Aorta (tissue), 5 donors: ENCODE data around the gene IGDCC3. TPM values are rescaled to one million over a fixed set of nuclear protein-coding genes. Genes with fewer than 3 reads are reported as not detected.
A peak's percentile ranks its signal among the peaks of the same experiment; 100 is the strongest.

Experiments
- ATAC-seq: fragments of 200-7000 bp; cut with Tn5 transposase; one replicate; pipeline ENCODE4 v1.9.1; 2022; ENCODE audit warnings: moderate library complexity; ENCODE audit not compliant: low FRiP score
- DNase-seq, 2 donors: peaks; one replicate each; pipeline ENCODE4 v3.0.0-alpha.2; 2020
- H3K27ac ChIP-seq, 2 donors: one replicate each; pipeline ENCODE4 v1.5.1; 2013; ENCODE audit warnings: low read length in 2 of 2, mild to moderate bottlenecking in 2 of 2, moderate library complexity in 2 of 2, control low read depth in 1 of 2, inconsistent platforms in 1 of 2, low read depth in 1 of 2
- H3K27me3 ChIP-seq, 2 donors: one replicate each; pipeline ENCODE4 v1.6.1; 2013; ENCODE audit warnings: control low read depth in 1 of 2, low read length in 1 of 2, mild to moderate bottlenecking in 1 of 2, moderate library complexity in 1 of 2; ENCODE audit not compliant: insufficient read depth in 2 of 2, control insufficient read depth in 1 of 2
- H3K36me3 ChIP-seq, 2 donors: one replicate each; pipeline ENCODE4 v1.6.1; 2013; ENCODE audit warnings: control low read depth in 1 of 2, low read length in 1 of 2, mild to moderate bottlenecking in 1 of 2; ENCODE audit not compliant: insufficient read depth in 2 of 2, control insufficient read depth in 1 of 2
- H3K4me1 ChIP-seq, 2 donors: one replicate each; pipeline ENCODE4 v1.6.1; 2013; ENCODE audit warnings: low read length in 2 of 2, control low read depth in 1 of 2, mild to moderate bottlenecking in 1 of 2, moderate library complexity in 1 of 2; ENCODE audit not compliant: insufficient read depth in 2 of 2, control insufficient read depth in 1 of 2
- H3K4me3 ChIP-seq, 2 donors: one replicate each; pipeline ENCODE4 v1.5.1; 2013; ENCODE audit warnings: low read length in 2 of 2, control low read depth in 1 of 2, mild to moderate bottlenecking in 1 of 2
- H3K9me3 ChIP-seq: one replicate; pipeline ENCODE4 v1.6.1; 2013; ENCODE audit warnings: mild to moderate bottlenecking, low read length; ENCODE audit not compliant: control insufficient read depth
- WGBS, 2 donors: extraction: QIAGEN DNeasy Blood & Tissue Kit; methylation state at CpG; one replicate each; pipeline ENCODE4 v1.1.7; 2013; 5-methylcytosine and 5-hydroxymethylcytosine counted together
- intact Hi-C, 2 donors: fragments of 100-400 bp; cut with DNase I; formaldehyde crosslinking; loops; one replicate each; pipeline versions ENCODE4 v1.14.2 to v1.15.0; 2022
- polyA plus RNA-seq, 2 donors: library from polyadenylated mRNA; stranded (reverse); fragments of 200-250 nt; gene quantifications; one replicate each; pipeline ENCODE4 v1.2.3, GENCODE V29; 2013
- total RNA-seq, 2 donors: library from RNA; stranded (reverse); fragmentation: NEBNext Ultra II Directional; extraction: Animal tissue kit (Norgen Biotek cat#: 25700); gene quantifications; one replicate each; pipeline ENCODE4 v1.2.1, GENCODE V29; 2021
- donor health status: healthy with polysubstance abuse.
- donor health status: Bipolar disorder and iron deficiency.
- donor health status: DM: no; HTN: no; CAD: no.
- donor health status: DM: no; HTN: no; CAD: no.
- donor health status: DM: yes; HTN: yes; CAD: no.

Gene IGDCC3
- total and polyA plus RNA-seq, 4 donors = not detected

- no peak for ATAC-seq
- no peak for DNase-seq
- H3K4me3 ChIP-seq = no peak overlapping the region
- intact Hi-C loops = no loop called here
- 76 to 83% methylated on average over 2 of the region's 2 CpGs for WGBS, 2 donors
- no peaks in the 10 kb centered on the region for H3K4me1 ChIP-seq
- H3K27me3 ChIP-seq = no peaks in the 10 kb centered on the region
- no peaks in the 10 kb centered on the region for H3K36me3 ChIP-seq
- no peaks in the 10 kb centered on the region for H3K9me3 ChIP-seq
- no peak overlapping the region for H3K27ac ChIP-seq
Observed at GRCh38 chr15:65326818-65327217, 51.0 kb downstream of the IGDCC3 start.

- Histone ChIP-seq H3K27me3 (no peaks in the 10 kb centered on the region), H3K4me1 (no peaks in the 10 kb centered on the region), H3K27ac (no peak overlapping the region), H3K9me3 (no peaks in the 10 kb centered on the region), H3K36me3 (no peaks in the 10 kb centered on the region), H3K4me3 (no peak overlapping the region)
- DNase-seq (no peak), ATAC-seq (peak; percentile 37)
- 70 to 75% methylated on average over 12 of the region's 12 CpGs for WGBS, 2 donors
- intact Hi-C loops = no loop called here
Observed at GRCh38 chr15:65326117-65326526, 51.7 kb downstream of the IGDCC3 start.

GRCh38 chr15:65323071-65323511, 54.7 kb downstream of the IGDCC3 start:
- Histone ChIP-seq H3K9me3 (no peaks in the 10 kb centered on the region), H3K27me3 (no peaks in the 10 kb centered on the region), H3K36me3 (no peaks in the 10 kb centered on the region), H3K4me3 (no peak overlapping the region), H3K27ac (no peak overlapping the region), H3K4me1 (no peaks in the 10 kb centered on the region)
- intact Hi-C loops = no loop called here
- 18 to 20% methylated on average over 9 of the region's 9 CpGs for WGBS, 2 donors
- DNase-seq (no peak), ATAC-seq (no peak)

- no peak overlapping the region for H3K27ac ChIP-seq
- H3K4me1 ChIP-seq = no peaks in the 10 kb centered on the region
- H3K9me3 ChIP-seq = no peaks in the 10 kb centered on the region
- no peaks in the 10 kb centered on the region for H3K27me3 ChIP-seq
- ATAC-seq = peak; percentile 96
- peak; percentile 77 to 90 for DNase-seq
- intact Hi-C loops = loop anchor here (1.0 kb wide), 2 partner anchors 66 to 67 kb away; no protein-coding TSS in a partner anchor
- no peaks in the 10 kb centered on the region for H3K36me3 ChIP-seq
- WGBS, 2 donors = 38 to 39% methylated on average over 5 of the region's 5 CpGs
- H3K4me3 ChIP-seq = no peak overlapping the region
Observed at GRCh38 chr15:65318870-65319356, 58.9 kb downstream of the IGDCC3 start.

GRCh38 chr15:65312400-65312916, 65.3 kb downstream of the IGDCC3 start:
- no peaks in the 10 kb centered on the region for H3K27me3 ChIP-seq

GRCh38 chr15:65311760-65312159, 66.0 kb downstream of the IGDCC3 start:
- H3K4me1 ChIP-seq = no peaks in the 10 kb centered on the region
- 25 to 37% methylated on average over 3 of the region's 3 CpGs for WGBS, 2 donors

More at GRCh38 chr15:65312400-65312916, 65.3 kb downstream of the IGDCC3 start:
- no peaks in the 10 kb centered on the region for H3K9me3 ChIP-seq
- H3K4me3 ChIP-seq = no peak overlapping the region
- DNase-seq = peak in 1 of 2 donors; percentile 62
- no peaks in the 10 kb centered on the region for H3K4me1 ChIP-seq
- no peak for ATAC-seq
- no peaks in the 10 kb centered on the region for H3K36me3 ChIP-seq
- WGBS, 2 donors = 76 to 81% methylated on average over 11 of the region's 11 CpGs
- H3K27ac ChIP-seq = no peak overlapping the region
- intact Hi-C loops = no loop called here

GRCh38 chr15:65310431-65311137, 67.2 kb downstream of the IGDCC3 start:
- no peaks in the 10 kb centered on the region for H3K36me3 ChIP-seq
- H3K9me3 ChIP-seq = no peaks in the 10 kb centered on the region
- H3K27me3 ChIP-seq = no peaks in the 10 kb centered on the region
- no peak overlapping the region for H3K4me3 ChIP-seq
- intact Hi-C loops = no loop called here
- no peak for ATAC-seq
- 92 to 93% methylated on average over 10 of the region's 10 CpGs for WGBS, 2 donors
- H3K27ac ChIP-seq = no peak overlapping the region
- DNase-seq = no peak
- H3K4me1 ChIP-seq = no peaks in the 10 kb centered on the region

More at GRCh38 chr15:65311760-65312159, 66.0 kb downstream of the IGDCC3 start:
- no peaks in the 10 kb centered on the region for H3K36me3 ChIP-seq
- intact Hi-C loops = no loop called here
- ATAC-seq (peak; percentile 36), DNase-seq (peak in 1 of 2 donors; percentile 24)
- H3K9me3 ChIP-seq = no peaks in the 10 kb centered on the region
- no peak overlapping the region for H3K4me3 ChIP-seq
- no peak overlapping the region for H3K27ac ChIP-seq
- no peaks in the 10 kb centered on the region for H3K27me3 ChIP-seq

- intact Hi-C loops = no loop called here
- DNase-seq (peak in 1 of 2 donors; percentile 28), ATAC-seq (no peak)
- Histone ChIP-seq H3K4me1 (no peaks in the 10 kb centered on the region), H3K9me3 (no peaks in the 10 kb centered on the region), H3K4me3 (no peak overlapping the region), H3K36me3 (no peaks in the 10 kb centered on the region), H3K27me3 (no peaks in the 10 kb centered on the region), H3K27ac (no peak overlapping the region)
- WGBS, 2 donors = 83 to 85% methylated on average over 12 of the region's 12 CpGs
Observed at GRCh38 chr15:65309882-65310418, 67.9 kb downstream of the IGDCC3 start.
